H9 (cell line): ENCODE data around the gene NRP2. TPM values are rescaled to one million over a fixed set of nuclear protein-coding genes. Genes with fewer than 3 reads are reported as not detected.

ENCODE experiments used
- DNase-seq: peaks from one replicate; pipeline ENCODE4 v3.0.0-alpha.2; 2017
- H2AFZ ChIP-seq: one replicate; pipeline ENCODE4 v1.6.1; 2013; ENCODE audit warnings: mild to moderate bottlenecking, low read length, control low read depth, moderate library complexity
- H2AK5ac ChIP-seq: 2 replicates; pipeline ENCODE4 v1.6.1; 2013; ENCODE audit warnings: low read length, control low read depth, mixed read lengths; ENCODE audit not compliant: insufficient read length
- H2BK120ac ChIP-seq: one replicate; pipeline ENCODE4 v1.6.1; 2013; ENCODE audit warnings: low read depth, mild to moderate bottlenecking, low read length, control low read depth, inconsistent platforms; ENCODE audit not compliant: poor library complexity, severe bottlenecking
- H2BK12ac ChIP-seq: 2 replicates; pipeline ENCODE4 v1.6.1; 2013; ENCODE audit warnings: low read length, control low read depth, mixed read lengths, low read depth; ENCODE audit not compliant: insufficient read length
- H2BK15ac ChIP-seq: 2 replicates; pipeline ENCODE4 v1.6.1; 2013; ENCODE audit warnings: low read depth, low read length, control low read depth
- H2BK20ac ChIP-seq: one replicate; pipeline ENCODE4 v1.6.1; 2013; ENCODE audit warnings: low read depth, mild to moderate bottlenecking, low read length, control low read depth, inconsistent platforms; ENCODE audit not compliant: poor library complexity, severe bottlenecking
- H2BK5ac ChIP-seq: 2 replicates; pipeline ENCODE4 v1.6.1; 2013; ENCODE audit warnings: low read length, control low read depth, mixed read lengths; ENCODE audit not compliant: insufficient read length
- H3K14ac ChIP-seq: 2 replicates; pipeline ENCODE4 v1.6.1; 2013; ENCODE audit warnings: low read length, control low read depth; ENCODE audit not compliant: insufficient read depth
- H3K18ac ChIP-seq: 2 replicates; pipeline ENCODE4 v1.6.1; 2013; ENCODE audit warnings: low read depth, mild to moderate bottlenecking, mixed read lengths, low read length, control low read depth; ENCODE audit not compliant: insufficient read length
- H3K23ac ChIP-seq: 2 replicates; pipeline ENCODE4 v1.6.1; 2013; ENCODE audit warnings: low read length, control low read depth, mixed read lengths, low read depth; ENCODE audit not compliant: insufficient read length
- H3K23me2 ChIP-seq: 2 replicates; pipeline ENCODE4 v1.6.1; 2013; ENCODE audit warnings: low read depth, mild to moderate bottlenecking, mixed read lengths, low read length, control low read depth; ENCODE audit not compliant: insufficient read length, poor library complexity, severe bottlenecking
- H3K27ac ChIP-seq: 2 replicates; pipeline ENCODE4 v1.5.1; 2013; ENCODE audit warnings: low read length, control low read depth, mixed read lengths, low read depth; ENCODE audit not compliant: insufficient read length
- H3K27me3 ChIP-seq: 2 replicates; pipeline ENCODE4 v1.6.1; 2013; ENCODE audit warnings: low read length, control low read depth, inconsistent platforms; ENCODE audit not compliant: insufficient read depth
- H3K4ac ChIP-seq: 2 replicates; pipeline ENCODE4 v1.6.1; 2013; ENCODE audit warnings: low read depth, mild to moderate bottlenecking, control low read depth, inconsistent platforms, low read length, moderate library complexity
- H3K4me1 ChIP-seq: 2 replicates; pipeline ENCODE4 v1.6.1; 2013; ENCODE audit warnings: low read length, control low read depth, inconsistent platforms; ENCODE audit not compliant: insufficient read depth
- H3K4me2 ChIP-seq: 2 replicates; pipeline ENCODE4 v1.6.1; 2013; ENCODE audit warnings: low read length, control low read depth, mixed read lengths; ENCODE audit not compliant: insufficient read length, insufficient read depth
- H3K56ac ChIP-seq: 2 replicates; pipeline ENCODE4 v1.6.1; 2013; ENCODE audit warnings: low read depth, mild to moderate bottlenecking, mixed read lengths, low read length, control low read depth; ENCODE audit not compliant: insufficient read length
- H3K79me1 ChIP-seq: 2 replicates; pipeline ENCODE4 v1.6.1; 2013; ENCODE audit warnings: low read depth, mild to moderate bottlenecking, moderate library complexity, low read length, control low read depth, inconsistent platforms; ENCODE audit not compliant: insufficient read depth, poor library complexity, severe bottlenecking
- H3K79me2 ChIP-seq: 2 replicates; pipeline ENCODE4 v1.6.1; 2013; ENCODE audit warnings: low read length, control low read depth, inconsistent platforms; ENCODE audit not compliant: insufficient read depth
- H3K9ac ChIP-seq: 2 replicates; pipeline ENCODE4 v1.6.1; 2013; ENCODE audit warnings: low read length, control low read depth, mixed read lengths; ENCODE audit not compliant: insufficient read length; ENCODE audit errors: extremely low read depth
- H3K9me3 ChIP-seq: one replicate; pipeline ENCODE4 v1.6.1; 2013; ENCODE audit warnings: low read depth, low read length, inconsistent platforms; ENCODE audit not compliant: control insufficient read depth
- H3T11ph ChIP-seq: one replicate; pipeline ENCODE4 v1.6.1; 2013; ENCODE audit warnings: mild to moderate bottlenecking, low read length, control low read depth, inconsistent platforms
- H4K20me1 ChIP-seq: one replicate; pipeline ENCODE4 v1.6.1; 2013; ENCODE audit not compliant: control insufficient read depth, insufficient read length, insufficient read depth
- H4K5ac ChIP-seq: 2 replicates; pipeline ENCODE4 v1.6.1; 2013; ENCODE audit warnings: low read depth, mild to moderate bottlenecking, mixed read lengths, low read length, control low read depth; ENCODE audit not compliant: insufficient read length
- H4K8ac ChIP-seq: replicated peaks from 2 replicates; pipeline ENCODE4 v1.6.1; 2013; ENCODE audit warnings: low read length, control low read depth, mixed read lengths, low read depth; ENCODE audit not compliant: insufficient read length
- H4K91ac ChIP-seq: 2 replicates; pipeline ENCODE4 v1.6.1; 2013; ENCODE audit warnings: low read depth, mild to moderate bottlenecking, moderate library complexity, mixed read lengths, low read length, control low read depth; ENCODE audit not compliant: insufficient read length
- H3K27ac Mint-ChIP-seq, 3 experiments: 2 replicates in 2 of 3; 3 replicates in 1 of 3; pipeline ENCODE4 v1.8.0; 2020 to 2021; ENCODE audit warnings: mixed read lengths in 3 of 3, mild to moderate bottlenecking in 1 of 3, moderate library complexity in 1 of 3
- H3K27me3 Mint-ChIP-seq: 2 replicates; pipeline ENCODE4 v1.8.0; 2021; ENCODE audit warnings: low read depth, mild to moderate bottlenecking, moderate library complexity, mixed read lengths
- H3K36me3 Mint-ChIP-seq, 3 experiments: 2 replicates in 2 of 3; 3 replicates in 1 of 3; pipeline ENCODE4 v1.8.0; 2020 to 2021; ENCODE audit warnings: low read depth in 3 of 3, mixed read lengths in 3 of 3; ENCODE audit not compliant: insufficient read depth in 1 of 3
- H3K4me1 Mint-ChIP-seq, 2 experiments: 2 replicates each; pipeline ENCODE4 v1.8.0; 2020; ENCODE audit warnings: mixed read lengths in 2 of 2
- H3K4me3 Mint-ChIP-seq, 2 experiments: 2 replicates in 1 of 2; 3 replicates in 1 of 2; pipeline ENCODE4 v1.8.0; 2020 to 2021; ENCODE audit warnings: mild to moderate bottlenecking in 2 of 2, mixed read lengths in 2 of 2, moderate library complexity in 1 of 2
- H3K9me3 Mint-ChIP-seq, 2 experiments: 2 replicates in 1 of 2; 3 replicates in 1 of 2; pipeline ENCODE4 v1.8.0; 2020; ENCODE audit warnings: mild to moderate bottlenecking in 2 of 2, mixed read lengths in 2 of 2, moderate library complexity in 1 of 2
- CTCF ChIP-seq: fragments of 200-600 bp; sonication (generic); conservative IDR thresholded peaks from 3 replicates; pipeline ENCODE4 v1.8.0; 2021; ENCODE audit warnings: antibody characterized with exemption, mild to moderate bottlenecking
- WGBS: extraction: QIAGEN DNeasy Blood & Tissue Kit; methylation state at CpG from one replicate; pipeline ENCODE4 v1.1.7; 2013; ENCODE audit warnings: missing lambda C conversion rate, low lambda C conversion rate, mixed read lengths; ENCODE audit not compliant: insufficient read length; ENCODE audit errors: extremely low coverage; 5-methylcytosine and 5-hydroxymethylcytosine counted together
- total RNA-seq: library from RNA; stranded (reverse); gene quantifications from 2 replicates; pipeline ENCODE4 v1.2.1, GENCODE V29; 2021

NRP2 gene
- total RNA-seq, 1 experiment from 2014 or later: 19.7 TPM

GRCh38 chr2:205755923-205756322, 73.6 kb downstream of the NRP2 start:
- H3K56ac ChIP-seq: no peak overlapping the region
- H3K4ac ChIP-seq: no peak overlapping the region
- no peaks in the 10 kb centered on the region for H3K79me1 ChIP-seq
- H4K91ac ChIP-seq: no peak overlapping the region
- H2AK5ac ChIP-seq: no peak overlapping the region
- H3K14ac ChIP-seq: no peak overlapping the region
- no peak overlapping the region for H3K27ac ChIP-seq
- no peaks in the 10 kb centered on the region for H3K9me3 Mint-ChIP-seq
- no peaks in the 10 kb centered on the region for H3K23me2 ChIP-seq
- no peak for TF ChIP-seq CTCF
- H3K4me3 Mint-ChIP-seq: no peak overlapping the region
- no peaks in the 10 kb centered on the region for H4K20me1 ChIP-seq
- no peak overlapping the region for H4K5ac ChIP-seq
- no peaks in the 10 kb centered on the region; the same call in 1 of the 2 replicates for H3K27me3 ChIP-seq
- H3K27me3 Mint-ChIP-seq: no peaks in the 10 kb centered on the region; the same call in 1 of the 2 replicates
- no peak overlapping the region; a peak in 1 of 7 replicates for H3K27ac Mint-ChIP-seq
- no peak overlapping the region for H3K18ac ChIP-seq
- H2AFZ ChIP-seq: no peak overlapping the region
- no peak overlapping the region for H3K23ac ChIP-seq
- H3K9ac ChIP-seq: no peak overlapping the region
- no CpG with 5 or more reads among the region's 3 CpGs for WGBS
- no peak overlapping the region for H2BK12ac ChIP-seq
- H2BK120ac ChIP-seq: no peak overlapping the region
- no peak overlapping the region for H3K4me2 ChIP-seq
- peaks cover 3% of the 10 kb centered on the region; the same call in 1 of the 2 replicates for H3K4me1 ChIP-seq
- H3K36me3 Mint-ChIP-seq: peaks cover 3 to 16% (median 12%) of the 10 kb centered on the region in 3 experiments; a peak in 5 of 7 replicates
- no peak for DNase-seq
- no peak overlapping the region for H2BK15ac ChIP-seq
- H2BK20ac ChIP-seq: no peak overlapping the region
- H4K8ac ChIP-seq: no peak overlapping the region
- peaks cover 18 to 37% of the 10 kb centered on the region in 2 experiments for H3K4me1 Mint-ChIP-seq
- H2BK5ac ChIP-seq: no peak overlapping the region
- no peaks in the 10 kb centered on the region for H3K9me3 ChIP-seq
- H3T11ph ChIP-seq: no peak overlapping the region
- H3K79me2 ChIP-seq: no peaks in the 10 kb centered on the region
